ENCODE data around the gene MRAP2.
A peak's percentile ranks its signal among the peaks of the same experiment; 100 is the strongest.

Gene MRAP2, protein sequence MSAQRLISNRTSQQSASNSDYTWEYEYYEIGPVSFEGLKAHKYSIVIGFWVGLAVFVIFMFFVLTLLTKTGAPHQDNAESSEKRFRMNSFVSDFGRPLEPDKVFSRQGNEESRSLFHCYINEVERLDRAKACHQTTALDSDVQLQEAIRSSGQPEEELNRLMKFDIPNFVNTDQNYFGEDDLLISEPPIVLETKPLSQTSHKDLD

GRCh38 chr6:84033523-84034451, at the start of gene MRAP2:
Gene MRAP2, plus strand, starts transcription at chr6:84033772. Its CDS starts 21,547 bp downstream, at chr6:84055319.
- Histone ChIP-seq H3K4me1 (ENCODE audit: insufficient read depth, poor library complexity, severe bottlenecking) (no peaks in the 10 kb centered on the region), H3K36me3 (ENCODE audit: low read depth) (no peaks in the 10 kb centered on the region), H3K27ac (ENCODE audit: poor library complexity, severe bottlenecking) (no peak within 1 kb of the TSS), H3K27me3 (ENCODE audit: insufficient read depth, poor library complexity, severe bottlenecking) (no peaks in the 10 kb centered on the region), H3K4me3 (ENCODE audit: severe bottlenecking) (peak within 1 kb of the TSS; percentile 45), H3K9me3 (ENCODE audit: severe bottlenecking) (no peaks in the 10 kb centered on the region)
- TF ChIP-seq, protein P1, sequence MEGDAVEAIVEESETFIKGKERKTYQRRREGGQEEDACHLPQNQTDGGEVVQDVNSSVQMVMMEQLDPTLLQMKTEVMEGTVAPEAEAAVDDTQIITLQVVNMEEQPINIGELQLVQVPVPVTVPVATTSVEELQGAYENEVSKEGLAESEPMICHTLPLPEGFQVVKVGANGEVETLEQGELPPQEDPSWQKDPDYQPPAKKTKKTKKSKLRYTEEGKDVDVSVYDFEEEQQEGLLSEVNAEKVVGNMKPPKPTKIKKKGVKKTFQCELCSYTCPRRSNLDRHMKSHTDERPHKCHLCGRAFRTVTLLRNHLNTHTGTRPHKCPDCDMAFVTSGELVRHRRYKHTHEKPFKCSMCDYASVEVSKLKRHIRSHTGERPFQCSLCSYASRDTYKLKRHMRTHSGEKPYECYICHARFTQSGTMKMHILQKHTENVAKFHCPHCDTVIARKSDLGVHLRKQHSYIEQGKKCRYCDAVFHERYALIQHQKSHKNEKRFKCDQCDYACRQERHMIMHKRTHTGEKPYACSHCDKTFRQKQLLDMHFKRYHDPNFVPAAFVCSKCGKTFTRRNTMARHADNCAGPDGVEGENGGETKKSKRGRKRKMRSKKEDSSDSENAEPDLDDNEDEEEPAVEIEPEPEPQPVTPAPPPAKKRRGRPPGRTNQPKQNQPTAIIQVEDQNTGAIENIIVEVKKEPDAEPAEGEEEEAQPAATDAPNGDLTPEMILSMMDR (IDR thresholded peaks at IDR 0.05; ENCODE audit: poor library complexity, severe bottlenecking), result no peak
- DNase-seq (ENCODE audit: low spot score) (no peak), ATAC-seq (ENCODE audit: low read depth) (peak; percentile 87)

GRCh38 chr6:83984411-83984810, 49.2 kb upstream of the MRAP2 start:
- no peak for DNase-seq (ENCODE audit: low spot score)
- ATAC-seq (ENCODE audit: low read depth), result no peak
- TF ChIP-seq, protein P1 (IDR thresholded peaks at IDR 0.05; ENCODE audit: poor library complexity, severe bottlenecking), result no peak
- no peaks in the 10 kb centered on the region for H3K9me3 ChIP-seq (ENCODE audit: severe bottlenecking)
- H3K27ac ChIP-seq (ENCODE audit: poor library complexity, severe bottlenecking), result no peak overlapping the region
- no peaks in the 10 kb centered on the region for H3K4me1 ChIP-seq (ENCODE audit: insufficient read depth, poor library complexity, severe bottlenecking)
- no peak overlapping the region for H3K4me3 ChIP-seq (ENCODE audit: severe bottlenecking)
- H3K27me3 ChIP-seq (ENCODE audit: insufficient read depth, poor library complexity, severe bottlenecking), result no peaks in the 10 kb centered on the region
- no peaks in the 10 kb centered on the region for H3K36me3 ChIP-seq (ENCODE audit: low read depth)

GRCh38 chr6:83985308-83985713, 48.3 kb upstream of the MRAP2 start:
- Histone ChIP-seq H3K4me1 (ENCODE audit: insufficient read depth, poor library complexity, severe bottlenecking) (no peaks in the 10 kb centered on the region), H3K36me3 (ENCODE audit: low read depth) (no peaks in the 10 kb centered on the region), H3K9me3 (ENCODE audit: severe bottlenecking) (no peaks in the 10 kb centered on the region), H3K4me3 (ENCODE audit: severe bottlenecking) (no peak overlapping the region), H3K27ac (ENCODE audit: poor library complexity, severe bottlenecking) (no peak overlapping the region), H3K27me3 (ENCODE audit: insufficient read depth, poor library complexity, severe bottlenecking) (no peaks in the 10 kb centered on the region)
- no peak for DNase-seq (ENCODE audit: low spot score)
- ATAC-seq (ENCODE audit: low read depth), result no peak
- TF ChIP-seq, protein P1 (IDR thresholded peaks at IDR 0.05; ENCODE audit: poor library complexity, severe bottlenecking), result no peak

DNA sequence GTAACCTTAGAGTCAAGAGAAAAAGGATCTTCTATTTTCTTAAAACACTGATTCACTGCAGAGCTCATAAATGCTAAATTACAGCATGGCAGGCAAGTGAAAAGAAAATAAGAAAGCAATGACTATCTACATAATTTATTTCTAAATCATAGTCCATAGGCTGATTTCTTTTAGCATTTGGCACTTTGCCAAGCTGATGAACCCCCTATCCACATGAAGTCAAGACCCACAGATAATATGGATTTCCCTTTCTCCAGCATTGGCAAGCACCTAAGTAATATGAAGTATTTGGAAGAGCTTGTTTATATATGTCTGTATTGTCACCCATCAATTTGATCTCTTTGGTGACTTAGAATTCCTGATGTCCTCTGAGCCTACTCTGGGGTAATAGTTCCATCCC, 47.9 kb upstream of the MRAP2 start:
- Histone ChIP-seq H3K27me3 (ENCODE audit: insufficient read depth, poor library complexity, severe bottlenecking) (no peaks in the 10 kb centered on the region), H3K4me1 (ENCODE audit: insufficient read depth, poor library complexity, severe bottlenecking) (no peaks in the 10 kb centered on the region), H3K4me3 (ENCODE audit: severe bottlenecking) (no peak overlapping the region), H3K27ac (ENCODE audit: poor library complexity, severe bottlenecking) (no peak overlapping the region), H3K9me3 (ENCODE audit: severe bottlenecking) (no peaks in the 10 kb centered on the region), H3K36me3 (ENCODE audit: low read depth) (no peaks in the 10 kb centered on the region)
- DNase-seq (ENCODE audit: low spot score) (no peak), ATAC-seq (ENCODE audit: low read depth) (no peak)
- TF ChIP-seq, protein P1 (IDR thresholded peaks at IDR 0.05; ENCODE audit: poor library complexity, severe bottlenecking), result no peak
